ENCODE measurements around the gene WDR44. TPM values are rescaled to one million over a fixed set of nuclear protein-coding genes. Genes with fewer than 3 reads are reported as not detected.

WDR44 gene
- total and polyA plus RNA-seq, 2 donors (not counting 3 experiments of a cell fraction or from before 2014, with no cell fraction given), result 6.5 to 17.4 TPM

GRCh38 chrX:118499295-118499694, 153.4 kb downstream of the WDR44 start:
- no TSS peak for BruUV-seq (replicated peaks)

More at GRCh38 chrX:118499295-118499694, 153.4 kb downstream of the WDR44 start:
- H4K20me1 ChIP-seq (replicated peaks; ENCODE audit: control insufficient read depth, extremely low read depth, insufficient read depth, low read length), result no peaks in the 10 kb centered on the region
- CTCF ChIA-PET, result interaction anchor here (0.9 kb wide), 1 partner anchor 32 kb away, joined by 4 read pairs; no protein-coding TSS in a partner anchor
- H3K36me3 ChIP-seq (ENCODE audit: control insufficient read depth in 2 of 2, extremely low read depth in 1 of 2, insufficient read depth in 2 of 2, low read length in 2 of 2), result no peaks in the 10 kb centered on the region
- intact Hi-C loops (cut with micrococcal nuclease) (loop anchor here (10.0 kb wide), 1 partner anchor 106 kb away; no protein-coding TSS in a partner anchor), dilution Hi-C loops (cut with MboI; ENCODE audit: extremely low pct_ligation_motif_present, low sequenced_read_pairs) (no loop called here)
- no peak overlapping the region for H3K4me2 ChIP-seq (ENCODE audit: insufficient read depth, low read length)
- no peaks in the 10 kb centered on the region for H3K9me1 ChIP-seq (replicated peaks; ENCODE audit: control insufficient read depth, extremely low read depth, insufficient read depth, low read length)
- no peak for TF ChIP-seq MAX (IDR thresholded peaks at IDR 0.05; ENCODE audit: insufficient read depth, insufficient read length)
- TF ChIP-seq POLR2AphosphoS5 (IDR thresholded peaks at IDR 0.05; ENCODE audit: insufficient read depth, low read depth, low read length), result no peak
- no peak for TF ChIP-seq MYC (IDR thresholded peaks at IDR 0.05; ENCODE audit: low read depth, low read length)
- TF ChIP-seq POLR2A (IDR thresholded peaks at IDR 0.05; ENCODE audit: low read depth, low read length), result no peak
- no peak for TF ChIP-seq EZH2 (IDR thresholded peaks at IDR 0.05; ENCODE audit: borderline replicate concordance, low read depth, low read length, severe bottlenecking)
- TF ChIP-seq GATA2 (IDR thresholded peaks at IDR 0.05; ENCODE audit: insufficient read depth, insufficient read length, low read depth, low read length), result no peak
- no peak for TF ChIP-seq CTCF (IDR thresholded peaks at IDR 0.05; ENCODE audit: extremely low read depth in 1 of 2, insufficient read depth in 1 of 2, low read depth in 1 of 2, low read length in 2 of 2)
- no peak for TF ChIP-seq FOS (IDR thresholded peaks at IDR 0.05; ENCODE audit: borderline replicate concordance, insufficient read depth, low read length)
- no peak for TF ChIP-seq JUN (IDR thresholded peaks at IDR 0.05; ENCODE audit: borderline replicate concordance, insufficient read depth, insufficient read length, low read depth)
- H2AFZ ChIP-seq (ENCODE audit: low read depth, low read length), result no peak overlapping the region
- H3K27me3 ChIP-seq (ENCODE audit: control insufficient read depth in 2 of 2, insufficient read depth in 2 of 2, low read length in 2 of 2), result peaks cover 14 to 20% of the 10 kb centered on the region in 2 experiments
- H3K4me3 ChIP-seq (replicated peaks in 1 of 3; ENCODE audit: insufficient read depth in 1 of 3, low read depth in 1 of 3, low read length in 3 of 3), result no peak overlapping the region
- POLR2A ChIA-PET, result no interaction called here
- no peaks in the 10 kb centered on the region for H3K9me3 ChIP-seq (replicated peaks; ENCODE audit: control insufficient read depth, insufficient read depth, low read length)
- H3K27ac ChIP-seq (ENCODE audit: insufficient read depth, low read depth, low read length), result no peak overlapping the region
- H3K4me1 ChIP-seq (ENCODE audit: control insufficient read depth, extremely low read depth, insufficient read depth, low read length), result peaks cover 3% of the 10 kb centered on the region
- no peak for DNase-seq (ENCODE audit: low read depth, low spot score)
- H3K9ac ChIP-seq (replicated peaks; ENCODE audit: extremely low read depth, insufficient read depth, low read length), result no peak overlapping the region
- no peaks in the 10 kb centered on the region for H3K79me2 ChIP-seq (ENCODE audit: control insufficient read depth, insufficient read depth, low read length)
- no peak for FAIRE-seq

MicroRNAs within 50 kb of the gene (microRNA counts, 767-probe panel; counts per million panel counts)
- 723 counts per million, percentile 96 among the panel's probes with 10 or more counts for microRNA hsa-miR-1277-3p

Small RNA genes within 50 kb of the gene (microRNA-seq; reads per million reads assigned to microRNA genes)
- gene MIR1277 (ENCODE audit: borderline number of aligned reads, borderline replicate concordance), result 10.0 reads per million, percentile 25 among the genes with 10 or more reads in this experiment

Small RNA genes within 50 kb of the gene (small RNA-seq; reads per million reads assigned to genes)
- not detected for gene MIR1277 (ENCODE audit: insufficient read depth, insufficient read length, low read depth, low replicate concordance)

Other genes with a start within 250 kb of the WDR44 start
- gene KLHL13, start 229.3 kb upstream of the WDR44 start, total RNA-seq, result 15.3 and 19.0 TPM in 2 replicates
- gene KLHL13, start 229.3 kb upstream of the WDR44 start, polyA plus RNA-seq, result 17.3 and 18.2 TPM in 2 replicates
- 0.58 and 0.86 TPM in 2 replicates for gene DOCK11, start 149.7 kb downstream of the WDR44 start, total RNA-seq
- 0.19 and 0.37 TPM in 2 replicates for gene DOCK11, start 149.7 kb downstream of the WDR44 start, polyA plus RNA-seq